Smooth muscle cell (in vitro differentiated cells): ENCODE data around the gene REXO1. TPM values are rescaled to one million over a fixed set of nuclear protein-coding genes. Genes with fewer than 3 reads are reported as not detected.
A peak's percentile ranks its signal among the peaks of the same experiment; 100 is the strongest.

Experiments used
- DNase-seq: peaks from one replicate; lab custom pipeline; 2025; ENCODE audit not compliant: unreplicated experiment; lab: John Stamatoyannopoulos, UW
- H2AFZ ChIP-seq: fragments of 200-600 bp; sonication (generic); 2 replicates; pipeline ENCODE4 v1.6.0; 2016; ENCODE audit warnings: antibody characterized with exemption, low read depth, mild to moderate bottlenecking
- H3F3A ChIP-seq: fragments of 200-600 bp; sonication (generic); 2 replicates; pipeline ENCODE4 v1.6.0; 2017; ENCODE audit warnings: antibody characterized with exemption, low read depth
- H3K27ac ChIP-seq: fragments of 200-600 bp; sonication (generic); 2 replicates; pipeline ENCODE4 v1.5.1; 2016; ENCODE audit warnings: low read depth, mild to moderate bottlenecking
- H3K27me3 ChIP-seq: fragments of 200-600 bp; sonication (generic); 2 replicates; pipeline ENCODE4 v1.6.1; 2016; ENCODE audit warnings: low read depth, mild to moderate bottlenecking
- H3K36me3 ChIP-seq: fragments of 200-600 bp; sonication (generic); 2 replicates; pipeline ENCODE4 v1.5.1; 2016; ENCODE audit warnings: low read depth
- H3K4me1 ChIP-seq: fragments of 200-600 bp; sonication (generic); 2 replicates; pipeline ENCODE4 v1.5.1; 2016; ENCODE audit warnings: low read depth
- H3K4me2 ChIP-seq: fragments of 200-600 bp; sonication (generic); 2 replicates; pipeline ENCODE4 v1.6.0; 2016; ENCODE audit warnings: mild to moderate bottlenecking
- H3K4me3 ChIP-seq: fragments of 200-600 bp; sonication (generic); 2 replicates; pipeline ENCODE4 v1.5.1; 2016; ENCODE audit warnings: mild to moderate bottlenecking
- H3K79me2 ChIP-seq: fragments of 200-600 bp; sonication (generic); 2 replicates; pipeline ENCODE4 v1.6.0; 2016; ENCODE audit warnings: low read depth, mild to moderate bottlenecking
- H3K9ac ChIP-seq: fragments of 200-600 bp; sonication (generic); 2 replicates; pipeline ENCODE4 v1.6.0; 2016; ENCODE audit warnings: low read depth
- H3K9me3 ChIP-seq: fragments of 200-600 bp; sonication (generic); replicated peaks from 2 replicates; pipeline ENCODE4 v1.5.1; 2016; ENCODE audit warnings: low read depth
- H4K20me1 ChIP-seq: fragments of 200-600 bp; sonication (generic); 2 replicates; pipeline ENCODE4 v1.6.0; 2016; ENCODE audit warnings: low read depth
- WGBS: methylation state at CpG from one replicate; pipeline ENCODE4 v1.1.7; 2016; ENCODE audit warnings: low lambda C conversion rate; 5-methylcytosine and 5-hydroxymethylcytosine counted together
- polyA plus RNA-seq: library from polyadenylated mRNA; unstranded; fragments of >200 nt; fragmentation: Nextera tagmentation; extraction: Ambion mirVana; gene quantifications from 2 replicates; pipeline ENCODE4 v1.2.1, GENCODE V29; 2016
- total RNA-seq: library from RNA; depleted of rRNA; stranded (reverse); fragments of >200 nt; gene quantifications from 2 replicates; pipeline ENCODE4 v1.2.3, GENCODE V29; 2014
- TF ChIP-seq, protein P1 (sequence below): fragments of 200-600 bp; sonication (generic); IDR thresholded peaks from 2 replicates; pipeline ENCODE4 v1.5.1; 2017; ENCODE audit warnings: borderline replicate concordance, mild to moderate bottlenecking, antibody characterized with exemption; ENCODE audit not compliant: insufficient read depth, poor library complexity, severe bottlenecking

Gene REXO1
- total and polyA plus RNA-seq, 2 experiments from 2014 or later = 10.6 to 11.6 TPM

DNA sequence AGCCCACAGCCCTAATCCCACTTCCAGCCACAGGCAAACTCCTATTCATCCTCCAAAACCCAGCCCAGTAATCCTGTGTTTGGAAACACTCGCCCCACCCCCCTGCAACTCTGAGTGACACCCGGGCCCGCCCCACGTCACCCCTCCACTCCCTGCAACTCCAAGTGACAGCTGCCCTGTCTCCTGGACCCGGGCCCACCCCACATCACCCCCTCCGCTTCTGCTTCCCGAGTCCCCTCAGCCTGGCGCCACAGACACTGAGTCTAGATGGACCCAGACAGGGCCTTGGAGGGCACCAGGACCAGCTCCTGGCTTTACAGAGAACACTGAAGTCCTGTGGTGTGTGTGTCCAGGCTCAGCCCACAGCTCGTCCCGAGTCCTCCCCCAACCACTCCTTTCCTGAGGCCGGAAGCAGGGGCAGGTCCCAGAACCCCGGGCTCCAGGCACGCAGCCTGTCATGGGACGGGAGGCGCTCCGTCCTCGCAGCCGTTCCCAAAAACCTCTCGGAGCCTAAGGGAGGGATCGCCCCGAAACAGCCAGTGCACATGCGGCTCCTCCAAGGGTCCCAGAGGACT, 7.7 kb downstream of the REXO1 start:
- Histone ChIP-seq H3K9ac (no peak overlapping the region), H4K20me1 (peaks cover 100% of the 10 kb centered on the region), H3K9me3 (no peaks in the 10 kb centered on the region), H3F3A (no peaks in the 10 kb centered on the region), H3K4me2 (no peak overlapping the region), H3K4me3 (no peak overlapping the region), H2AFZ (no peak overlapping the region), H3K27ac (no peak overlapping the region), H3K4me1 (no peaks in the 10 kb centered on the region), H3K27me3 (no peaks in the 10 kb centered on the region), H3K36me3 (no peaks in the 10 kb centered on the region), H3K79me2 (peaks cover 91% of the 10 kb centered on the region)
- TF ChIP-seq, protein P1, sequence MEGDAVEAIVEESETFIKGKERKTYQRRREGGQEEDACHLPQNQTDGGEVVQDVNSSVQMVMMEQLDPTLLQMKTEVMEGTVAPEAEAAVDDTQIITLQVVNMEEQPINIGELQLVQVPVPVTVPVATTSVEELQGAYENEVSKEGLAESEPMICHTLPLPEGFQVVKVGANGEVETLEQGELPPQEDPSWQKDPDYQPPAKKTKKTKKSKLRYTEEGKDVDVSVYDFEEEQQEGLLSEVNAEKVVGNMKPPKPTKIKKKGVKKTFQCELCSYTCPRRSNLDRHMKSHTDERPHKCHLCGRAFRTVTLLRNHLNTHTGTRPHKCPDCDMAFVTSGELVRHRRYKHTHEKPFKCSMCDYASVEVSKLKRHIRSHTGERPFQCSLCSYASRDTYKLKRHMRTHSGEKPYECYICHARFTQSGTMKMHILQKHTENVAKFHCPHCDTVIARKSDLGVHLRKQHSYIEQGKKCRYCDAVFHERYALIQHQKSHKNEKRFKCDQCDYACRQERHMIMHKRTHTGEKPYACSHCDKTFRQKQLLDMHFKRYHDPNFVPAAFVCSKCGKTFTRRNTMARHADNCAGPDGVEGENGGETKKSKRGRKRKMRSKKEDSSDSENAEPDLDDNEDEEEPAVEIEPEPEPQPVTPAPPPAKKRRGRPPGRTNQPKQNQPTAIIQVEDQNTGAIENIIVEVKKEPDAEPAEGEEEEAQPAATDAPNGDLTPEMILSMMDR = no peak
- 87% methylated on average over 20 of the region's 22 CpGs for WGBS
- no peak for DNase-seq

DNA sequence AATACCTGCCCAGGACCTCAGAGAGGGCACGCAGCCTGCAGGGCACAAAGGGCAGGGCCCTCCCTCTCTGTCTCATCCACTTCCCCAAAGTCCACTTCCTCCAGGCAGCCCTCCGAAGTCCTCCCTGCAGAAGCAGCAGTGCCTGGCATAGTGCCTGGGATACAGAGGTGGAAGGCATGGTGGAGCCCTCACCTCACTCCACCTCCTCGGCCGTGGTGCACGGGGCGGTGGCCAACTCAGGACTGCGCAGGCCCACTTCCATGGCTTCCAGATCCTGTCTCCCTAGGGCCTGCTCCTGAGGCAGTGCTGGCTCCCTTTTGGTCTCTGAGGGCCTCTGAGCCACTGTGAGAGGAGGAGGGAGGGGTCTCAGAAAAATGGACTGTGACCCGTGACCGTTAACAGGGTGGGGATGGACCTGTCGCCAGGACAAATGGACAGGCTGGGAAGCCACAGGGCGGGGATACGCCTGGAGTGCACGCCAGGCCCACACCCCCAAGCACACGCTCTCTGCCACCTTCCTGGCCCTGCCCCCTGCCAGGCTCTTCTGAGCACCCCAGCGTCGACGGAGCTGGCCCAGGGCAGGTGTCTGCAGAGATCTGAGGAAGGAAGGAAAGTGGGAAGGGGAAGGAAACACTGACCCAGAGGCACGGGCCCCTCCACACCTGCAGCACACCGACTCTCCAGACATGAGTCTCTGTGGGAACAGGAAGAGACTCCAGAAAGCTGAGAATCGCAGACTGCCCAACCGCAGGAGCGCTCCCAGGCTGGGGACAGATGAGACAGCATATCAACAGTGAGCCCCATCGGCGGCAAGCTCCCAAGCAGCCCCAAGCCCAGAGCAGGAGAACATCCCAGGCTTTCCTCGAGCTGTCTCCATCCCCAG, 8.4 kb downstream of the REXO1 start:
- H3K9me3 ChIP-seq = no peaks in the 10 kb centered on the region
- no peak overlapping the region for H2AFZ ChIP-seq
- no peaks in the 10 kb centered on the region for H3K36me3 ChIP-seq
- peaks cover 100% of the 10 kb centered on the region for H4K20me1 ChIP-seq
- no peaks in the 10 kb centered on the region for H3K27me3 ChIP-seq
- H3K4me1 ChIP-seq = no peaks in the 10 kb centered on the region
- H3K27ac ChIP-seq = no peak overlapping the region
- no peak overlapping the region for H3K4me3 ChIP-seq
- peaks cover 91% of the 10 kb centered on the region for H3K79me2 ChIP-seq
- no peaks in the 10 kb centered on the region for H3F3A ChIP-seq
- no peak for DNase-seq
- TF ChIP-seq, protein P1 = no peak
- no peak overlapping the region for H3K9ac ChIP-seq
- H3K4me2 ChIP-seq = no peak overlapping the region
- 95% methylated on average over 20 of the region's 25 CpGs for WGBS

DNA sequence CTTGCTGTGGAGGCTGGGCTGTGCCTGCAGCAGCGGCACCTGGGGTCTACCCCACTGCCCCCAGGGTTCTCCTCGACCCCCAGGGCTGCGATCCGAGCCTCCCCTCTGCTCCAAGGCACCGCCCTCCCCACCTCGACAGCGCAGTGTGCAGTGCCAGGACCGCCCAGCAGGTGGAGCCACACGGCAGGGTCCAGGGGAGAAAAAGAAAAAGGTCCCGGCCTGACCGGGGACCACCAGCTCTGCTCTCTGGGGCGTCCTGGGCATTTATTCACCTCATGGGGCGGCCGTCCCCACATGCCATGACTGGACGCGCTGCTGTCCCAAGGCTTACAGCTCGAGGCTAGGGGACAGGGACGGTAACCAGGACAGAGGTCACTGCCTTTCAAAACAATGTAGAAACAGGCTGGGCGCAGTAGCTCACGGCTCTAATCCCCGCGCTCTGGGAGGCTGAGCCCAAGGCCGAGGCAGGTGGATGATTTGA, 10.6 kb downstream of the REXO1 start:
- WGBS = 53% methylated on average over 22 of the region's 23 CpGs
- Histone ChIP-seq H3K27me3 (no peaks in the 10 kb centered on the region), H3K4me1 (no peaks in the 10 kb centered on the region), H3F3A (no peaks in the 10 kb centered on the region), H3K4me3 (no peak overlapping the region), H3K9ac (no peak overlapping the region), H4K20me1 (peaks cover 100% of the 10 kb centered on the region), H3K36me3 (no peaks in the 10 kb centered on the region), H3K79me2 (peaks cover 84% of the 10 kb centered on the region), H2AFZ (no peak overlapping the region), H3K27ac (no peak overlapping the region), H3K4me2 (no peak overlapping the region), H3K9me3 (no peaks in the 10 kb centered on the region)
- TF ChIP-seq, protein P1 = peak; percentile 97
- peak; percentile 12 for DNase-seq
